ENCODE data around the gene NUMBL. TPM values are rescaled to one million over a fixed set of nuclear protein-coding genes. Genes with fewer than 3 reads are reported as not detected.

The NUMBL gene
- total and polyA plus RNA-seq, 2 of the 13 experiments (the other 11 are each of a cell fraction or from before 2014, with no cell fraction given), result 0.49 to 2.3 TPM

GRCh38 chr19:40739030-40739839 lies 48.8 kb upstream of the NUMBL start:
- no TSS peak for BruUV-seq (replicated peaks)
- Histone ChIP-seq H3K9me3 (ENCODE audit: low read length) (no peaks in the 10 kb centered on the region), H3K27ac (ENCODE audit: extremely low read length, insufficient read depth, low read length) (no peak overlapping the region), H3K9ac (ENCODE audit: insufficient read depth, low read depth, low read length) (no peak overlapping the region), H3K4me1 (ENCODE audit: insufficient read depth, low read length) (peaks cover 19% of the 10 kb centered on the region), H2AFZ (ENCODE audit: low read length) (no peak overlapping the region), H3K27me3 (ENCODE audit: control insufficient read depth in 1 of 2, insufficient read depth in 2 of 2, low read length in 2 of 2) (no peaks in the 10 kb centered on the region), H3K4me2 (ENCODE audit: low read depth, low read length) (no peak overlapping the region), H3K36me3 (replicated peaks in 1 of 2; ENCODE audit: control insufficient read depth in 1 of 2, insufficient read depth in 2 of 2, low read length in 2 of 2) (peaks cover 16 to 44% of the 10 kb centered on the region in 2 experiments), H3K4me3 (replicated peaks in 1 of 3; ENCODE audit: insufficient read depth in 1 of 3, low read depth in 2 of 3, low read length in 3 of 3) (no peak overlapping the region), H4K20me1 (ENCODE audit: insufficient read depth, low read length) (no peaks in the 10 kb centered on the region), H3K79me2 (ENCODE audit: insufficient read depth, low read length) (no peaks in the 10 kb centered on the region)
- 95% methylated on average over 19 of the region's 22 CpGs for WGBS (ENCODE audit: low lambda C conversion rate)
- intact Hi-C loops (cut with micrococcal nuclease; ENCODE audit: unreplicated experiment) (no loop called here), in situ Hi-C loops (cut with HindIII; ENCODE audit: extremely low pct_ligation_motif_present, low pct_unique_long_range_greater_than_20kb) (no loop called here)
- ChIA-PET POLR2A (interaction anchor here (1.3 to 1.4 kb wide), 2 partner anchors 11 to 20 kb away, joined by 3 to 4 read pairs; partner anchors contain the start of gene ACTMAP), CTCF (ENCODE audit: low intra/inter-chr PET ratio, low total read pairs) (no interaction called here)
- TF ChIP-seq NFYC (CRISPR knock-in tag; IDR thresholded peaks at IDR 0.05) (no peak), BATF2 (CRISPR knock-in tag; IDR thresholded peaks at IDR 0.05) (0 out of 2 replicates have a peak, but pooled peaks have one; percentile 28), ZNF768 (CRISPR knock-in tag; IDR thresholded peaks at IDR 0.05) (peak; percentile 94), AGO2 (optimal IDR thresholded peaks at IDR 0.05; ENCODE audit: low read depth, low read length) (peak; percentile 40), RBFOX2 (IDR thresholded peaks at IDR 0.05; ENCODE audit: low read depth, low read length) (peak; percentile 23; the same call in 1 of the 2 replicates)
- FAIRE-seq (no peak), DNase-seq (ENCODE audit: low spot score) (no peak), ATAC-seq (no peak)

GRCh38 chr19:40737102-40737644 lies 46.7 kb upstream of the NUMBL start:
- peaks cover 23 to 62% of the 10 kb centered on the region in 2 experiments for H3K36me3 ChIP-seq (replicated peaks in 1 of 2; ENCODE audit: control insufficient read depth in 1 of 2, insufficient read depth in 2 of 2, low read length in 2 of 2)
- BruUV-seq (replicated peaks), result no TSS peak
- in situ Hi-C loops (cut with HindIII; ENCODE audit: extremely low pct_ligation_motif_present, low pct_unique_long_range_greater_than_20kb), result no loop called here
- ChIA-PET POLR2A (interaction anchor here (1.2 kb wide), 1 partner anchor 13 kb away, joined by 3 read pairs; the partner anchor contains the start of gene ACTMAP), CTCF (ENCODE audit: low intra/inter-chr PET ratio, low total read pairs) (no interaction called here)
- H2AFZ ChIP-seq (ENCODE audit: low read length), result no peak overlapping the region
- intact Hi-C loops (cut with micrococcal nuclease; ENCODE audit: unreplicated experiment), result no loop called here
- no peaks in the 10 kb centered on the region for H3K27me3 ChIP-seq (ENCODE audit: control insufficient read depth in 1 of 2, insufficient read depth in 2 of 2, low read length in 2 of 2)
- ATAC-seq, result no peak
- no peaks in the 10 kb centered on the region for H4K20me1 ChIP-seq (ENCODE audit: insufficient read depth, low read length)
- H3K79me2 ChIP-seq (ENCODE audit: insufficient read depth, low read length), result no peaks in the 10 kb centered on the region
- H3K4me2 ChIP-seq (ENCODE audit: low read depth, low read length), result no peak overlapping the region
- H3K4me1 ChIP-seq (ENCODE audit: insufficient read depth, low read length), result peaks cover 19% of the 10 kb centered on the region
- no peak overlapping the region for H3K27ac ChIP-seq (ENCODE audit: extremely low read length, insufficient read depth, low read length)
- 98% methylated on average over 9 of the region's 9 CpGs for WGBS (ENCODE audit: low lambda C conversion rate)
- H3K9ac ChIP-seq (ENCODE audit: insufficient read depth, low read depth, low read length), result no peak overlapping the region
- FAIRE-seq, result no peak
- no peak for DNase-seq (ENCODE audit: low spot score)
- no peak overlapping the region for H3K4me3 ChIP-seq (replicated peaks in 1 of 3; ENCODE audit: insufficient read depth in 1 of 3, low read depth in 2 of 3, low read length in 3 of 3)
- H3K9me3 ChIP-seq (ENCODE audit: low read length), result no peaks in the 10 kb centered on the region
- TF ChIP-seq ZBTB4 (CRISPR knock-in tag; IDR thresholded peaks at IDR 0.05; ENCODE audit: borderline replicate concordance), result no peak
- no peak for TF ChIP-seq HNF4G (IDR thresholded peaks at IDR 0.05; ENCODE audit: borderline replicate concordance, low read depth, low read length)
- TF ChIP-seq HNF4G (CRISPR knock-in tag; IDR thresholded peaks at IDR 0.05; ENCODE audit: borderline replicate concordance, low read depth), result no peak
- TF ChIP-seq HDAC2 (CRISPR knock-in tag; IDR thresholded peaks at IDR 0.05), result no peak
- TF ChIP-seq PTBP1 (IDR thresholded peaks at IDR 0.05; ENCODE audit: low read depth, low read length, poor library complexity, severe bottlenecking), result no peak
- TF ChIP-seq PRPF4 (IDR thresholded peaks at IDR 0.05; ENCODE audit: low read depth, low read length, poor library complexity, severe bottlenecking), result no peak

Measured in HepG2 (cell line).